Measurements from ENCODE around the gene ANO9. TPM values are rescaled to one million over a fixed set of nuclear protein-coding genes. Genes with fewer than 3 reads are reported as not detected.

ANO9 gene
- 0.09 TPM in 2 replicates for total RNA-seq

GRCh38 chr11:441418-442274, at the start of gene ANO9:
Gene ANO9 (minus strand): TSS chr11:442011. CDS start chr11:441926, 85 bp downstream.

GRCh38 chr11:449889-450808, 8.3 kb upstream of the ANO9 start, which contains the start of gene PTDSS2:
Gene PTDSS2 (plus strand): TSS chr11:450279. CDS start chr11:450456, 177 bp downstream.

GRCh38 chr11:394034-394857, 47.6 kb downstream of the ANO9 start, which contains the start of gene PKP3:
Gene PKP3 (plus strand): TSS chr11:394209. CDS start chr11:394293, 84 bp downstream.

GRCh38 chr11:369336-370018, 72.3 kb downstream of the ANO9 start, which contains the start of gene B4GALNT4:
Gene B4GALNT4 (plus strand): TSS chr11:369499. CDS start chr11:369804, 305 bp downstream.

Other genes starting within 250 kb of the ANO9 start
- not detected in 2 replicates for gene SCGB1C1, start 248.9 kb downstream of the ANO9 start, total RNA-seq
- gene BET1L, start 234.6 kb downstream of the ANO9 start, total RNA-seq, result 10.0 and 17.7 TPM in 2 replicates
- 152 and 204 TPM in 2 replicates for gene RIC8A, start 234.3 kb downstream of the ANO9 start, total RNA-seq
- 4.9 and 6.6 TPM in 2 replicates for gene SIRT3, start 205.7 kb downstream of the ANO9 start, total RNA-seq
- 223 and 325 TPM in 2 replicates for gene PSMD13, start 205.0 kb downstream of the ANO9 start, total RNA-seq
- not detected in 2 replicates for gene NLRP6, start 163.6 kb downstream of the ANO9 start, total RNA-seq
- gene PGGHG, start 152.9 kb downstream of the ANO9 start, total RNA-seq, result 7.7 and 18.4 TPM in 2 replicates
- gene IFITM5, start 142.5 kb downstream of the ANO9 start, total RNA-seq, result not detected in 2 replicates
- 29.3 and 48.9 TPM in 2 replicates for gene IFITM2, start 134.2 kb downstream of the ANO9 start, total RNA-seq
- 2.1 and 8.3 TPM in 2 replicates for gene IFITM1, start 128.0 kb downstream of the ANO9 start, total RNA-seq
- gene IFITM3, start 121.2 kb downstream of the ANO9 start, total RNA-seq, result 30.3 and 64.5 TPM in 2 replicates
- 2.5 and 4.6 TPM in 2 replicates for gene B4GALNT4, start 72.5 kb downstream of the ANO9 start, total RNA-seq
- gene PKP3, start 47.8 kb downstream of the ANO9 start, total RNA-seq, result 0.09 and 1.3 TPM in 2 replicates
- 28.6 and 35.5 TPM in 2 replicates for gene SIGIRR, start 27.0 kb downstream of the ANO9 start, total RNA-seq
- gene PTDSS2, start 8.3 kb upstream of the ANO9 start, total RNA-seq, result 33.9 and 34.7 TPM in 2 replicates
- 203 and 307 TPM in 2 replicates for gene RNH1, start 65.2 kb upstream of the ANO9 start, total RNA-seq
- gene HRAS, start 93.6 kb upstream of the ANO9 start, total RNA-seq, result 77.6 and 97.3 TPM in 2 replicates
- 0.27 and 0.47 TPM in 2 replicates for gene LRRC56, start 95.5 kb upstream of the ANO9 start, total RNA-seq
- gene LMNTD2, start 118.7 kb upstream of the ANO9 start, total RNA-seq, result 0.36 and 1.1 TPM in 2 replicates
- gene RASSF7, start 119.0 kb upstream of the ANO9 start, total RNA-seq, result 10.4 and 14.9 TPM in 2 replicates
- 25.6 and 33.3 TPM in 2 replicates for gene PHRF1, start 134.5 kb upstream of the ANO9 start, total RNA-seq
- 10.4 and 11.3 TPM in 2 replicates for gene IRF7, start 173.9 kb upstream of the ANO9 start, total RNA-seq
- not detected in 2 replicates for gene CDHR5, start 182.9 kb upstream of the ANO9 start, total RNA-seq
- not detected in 2 replicates for gene SCT, start 185.2 kb upstream of the ANO9 start, total RNA-seq
- not detected in 2 replicates for gene DRD4, start 195.3 kb upstream of the ANO9 start, total RNA-seq

All from endothelial cell of coronary artery (primary cell).